Thoracic aorta (tissue), 2 donors: Measurements from ENCODE around the gene PPP1R8. TPM values are rescaled to one million over a fixed set of nuclear protein-coding genes. Genes with fewer than 3 reads are reported as not detected.
A peak's percentile ranks its signal among the peaks of the same experiment; 100 is the strongest.

ENCODE experiments used
- ATAC-seq: fragments of 150-250 bp; one replicate; pipeline ENCODE4 v1.8.0; 2017; ENCODE audit warnings: low read depth; ENCODE audit not compliant: insufficient number of reproducible peaks, low FRiP score
- DNase-seq: peaks from one replicate; pipeline ENCODE4 v3.0.0-alpha.2; 2020; ENCODE audit warnings: low spot score
- H3K27ac ChIP-seq, 2 donors: fragments of 200-600 bp; sonication (generic); 1 replicate in 1 of 2; 2 replicates in 1 of 2; pipeline ENCODE4 v1.5.1; 2016; ENCODE audit warnings: mild to moderate bottlenecking in 2 of 2, moderate library complexity in 2 of 2
- H3K27me3 ChIP-seq: fragments of 200-600 bp; sonication (generic); replicated peaks from 2 replicates; pipeline ENCODE4 v1.6.0; 2016; ENCODE audit warnings: mild to moderate bottlenecking; ENCODE audit not compliant: insufficient read depth
- H3K36me3 ChIP-seq: fragments of 200-600 bp; sonication (generic); one replicate; pipeline ENCODE4 v1.5.1; 2016
- H3K4me1 ChIP-seq, 2 donors: fragments of 200-600 bp; sonication (generic); 1 replicate in 1 of 2; 2 replicates in 1 of 2; pipeline versions ENCODE4 v1.5.1 to v1.6.0; 2016; ENCODE audit warnings: low read depth in 2 of 2, mild to moderate bottlenecking in 1 of 2; ENCODE audit not compliant: control insufficient read depth in 1 of 2
- H3K4me3 ChIP-seq: fragments of 200-600 bp; sonication (generic); 2 replicates; pipeline ENCODE4 v1.5.1; 2016; ENCODE audit warnings: mild to moderate bottlenecking
- H3K9me3 ChIP-seq: fragments of 200-600 bp; sonication (generic); 2 replicates; pipeline ENCODE4 v1.5.1; 2016
- total RNA-seq, 2 donors: library from RNA; depleted of rRNA; stranded (reverse); fragments of >200 nt; gene quantifications; one replicate each; pipeline versions ENCODE4 v1.1.0 to v1.2.3, GENCODE V29; 2016
- TF ChIP-seq, protein P1 (sequence below): fragments of 200-600 bp; sonication (generic); IDR thresholded peaks from one replicate; pipeline ENCODE4 v1.5.1; 2019; ENCODE audit warnings: antibody characterized with exemption

Gene PPP1R8
- total RNA-seq, 2 donors from 2014 or later, result 37.2 to 40.8 TPM

DNA sequence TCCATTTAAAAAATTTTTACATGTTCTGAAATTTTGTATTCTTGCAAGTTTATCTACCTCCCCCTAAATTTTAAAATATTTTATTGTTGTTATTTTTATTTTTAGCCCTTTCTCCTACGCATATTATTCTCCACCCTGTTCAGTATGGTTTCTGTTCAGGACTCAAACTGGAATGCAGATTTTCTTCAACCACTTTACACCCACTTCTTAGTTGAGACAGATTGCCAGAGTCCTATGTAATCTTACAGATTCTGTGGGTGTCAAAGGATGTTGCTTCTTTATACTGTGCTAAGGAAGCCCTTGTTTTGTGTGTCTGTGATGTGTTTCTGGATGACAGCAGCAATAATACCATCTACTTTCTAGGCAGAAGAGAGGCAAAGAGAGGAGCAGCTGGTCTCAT is 20.7 kb upstream of the PPP1R8 start:
- TF ChIP-seq, protein P1, sequence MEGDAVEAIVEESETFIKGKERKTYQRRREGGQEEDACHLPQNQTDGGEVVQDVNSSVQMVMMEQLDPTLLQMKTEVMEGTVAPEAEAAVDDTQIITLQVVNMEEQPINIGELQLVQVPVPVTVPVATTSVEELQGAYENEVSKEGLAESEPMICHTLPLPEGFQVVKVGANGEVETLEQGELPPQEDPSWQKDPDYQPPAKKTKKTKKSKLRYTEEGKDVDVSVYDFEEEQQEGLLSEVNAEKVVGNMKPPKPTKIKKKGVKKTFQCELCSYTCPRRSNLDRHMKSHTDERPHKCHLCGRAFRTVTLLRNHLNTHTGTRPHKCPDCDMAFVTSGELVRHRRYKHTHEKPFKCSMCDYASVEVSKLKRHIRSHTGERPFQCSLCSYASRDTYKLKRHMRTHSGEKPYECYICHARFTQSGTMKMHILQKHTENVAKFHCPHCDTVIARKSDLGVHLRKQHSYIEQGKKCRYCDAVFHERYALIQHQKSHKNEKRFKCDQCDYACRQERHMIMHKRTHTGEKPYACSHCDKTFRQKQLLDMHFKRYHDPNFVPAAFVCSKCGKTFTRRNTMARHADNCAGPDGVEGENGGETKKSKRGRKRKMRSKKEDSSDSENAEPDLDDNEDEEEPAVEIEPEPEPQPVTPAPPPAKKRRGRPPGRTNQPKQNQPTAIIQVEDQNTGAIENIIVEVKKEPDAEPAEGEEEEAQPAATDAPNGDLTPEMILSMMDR, result no peak
- ATAC-seq (no peak), DNase-seq (no peak)
- H3K27me3 ChIP-seq, result no peaks in the 10 kb centered on the region
- H3K4me3 ChIP-seq, result no peak overlapping the region
- H3K9me3 ChIP-seq, result no peaks in the 10 kb centered on the region
- no peaks in the 10 kb centered on the region for H3K4me1 ChIP-seq
- peaks cover 36% of the 10 kb centered on the region for H3K36me3 ChIP-seq
- H3K27ac ChIP-seq, result no peak overlapping the region

DNA sequence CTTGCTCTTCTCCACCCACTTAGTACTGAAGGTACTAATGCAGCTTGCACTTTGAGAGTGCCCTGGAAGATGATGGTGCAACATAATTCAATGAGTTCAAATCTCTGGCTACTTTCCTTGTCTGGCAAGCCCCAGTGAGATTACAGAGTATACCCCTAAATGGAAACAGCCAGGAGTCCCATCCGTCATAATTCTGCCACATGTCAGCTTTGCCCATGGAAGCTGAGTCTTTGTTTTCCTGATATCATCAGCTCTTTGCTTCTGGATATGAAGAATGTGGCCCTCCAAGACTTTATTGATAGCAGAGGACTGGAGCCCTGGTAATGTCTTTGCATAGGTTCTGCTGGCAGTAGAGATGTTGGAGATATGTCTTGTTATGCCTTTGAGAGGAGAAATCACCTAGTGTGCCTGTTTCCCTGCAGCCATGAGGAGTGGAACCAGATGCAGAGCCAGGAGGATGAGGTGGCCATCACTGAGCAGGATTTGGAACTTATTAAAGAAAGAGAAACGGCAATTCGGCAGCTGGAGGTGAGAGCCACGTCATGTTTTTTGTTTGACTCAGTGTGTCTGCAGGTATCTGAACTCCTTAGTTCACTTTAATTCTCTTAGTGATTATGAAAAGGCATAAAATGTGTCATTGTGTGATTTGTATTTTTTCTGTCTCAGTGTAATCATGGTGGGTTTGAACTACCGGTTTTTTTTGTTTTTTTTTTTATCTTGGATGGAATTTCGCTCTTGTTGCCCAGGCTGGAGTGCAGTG is 18.7 kb upstream of the PPP1R8 start:
- TF ChIP-seq, protein P1, result no peak
- Histone ChIP-seq H3K4me1 (peaks cover 0 to 4% of the 10 kb centered on the region in 2 donors), H3K27ac (no peak overlapping the region), H3K36me3 (peaks cover 37% of the 10 kb centered on the region), H3K4me3 (no peak overlapping the region), H3K27me3 (no peaks in the 10 kb centered on the region), H3K9me3 (no peaks in the 10 kb centered on the region)
- DNase-seq (no peak), ATAC-seq (no peak)

DNA sequence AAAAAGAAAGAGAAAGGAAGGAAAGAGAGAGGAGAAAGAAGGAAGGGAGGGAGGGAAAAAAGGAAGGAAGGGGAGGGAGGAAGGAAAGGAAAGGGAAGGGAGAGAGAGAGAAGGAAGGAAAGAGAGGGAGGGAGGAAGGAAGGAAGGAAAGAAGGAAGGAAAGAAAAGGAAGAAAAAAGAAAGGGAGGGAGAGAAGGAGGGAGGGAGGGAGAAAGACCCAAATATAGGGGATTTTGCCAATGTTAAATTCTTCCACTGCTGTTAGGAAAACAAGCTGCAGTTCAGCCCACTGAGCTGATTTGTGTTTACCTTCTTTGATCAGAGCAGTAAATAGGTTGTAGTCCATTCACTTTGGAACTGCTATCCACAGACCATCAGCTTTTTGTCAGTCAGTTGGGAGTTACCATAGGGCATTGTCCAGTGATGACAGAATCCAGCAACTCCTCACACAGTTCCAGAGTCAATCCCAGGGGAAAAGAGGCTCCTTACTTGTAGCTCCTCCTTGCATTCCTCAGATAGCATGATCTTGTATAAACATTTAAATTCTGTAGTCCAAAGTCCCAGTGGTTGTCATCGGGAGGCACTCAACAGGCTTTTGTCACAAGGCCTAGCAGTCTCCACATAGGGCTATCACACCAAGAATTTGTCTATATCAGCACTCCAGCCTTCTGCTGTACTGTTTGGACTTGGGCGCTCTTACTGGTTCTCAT is 13.5 kb upstream of the PPP1R8 start:
- no peak for DNase-seq
- Histone ChIP-seq H3K9me3 (no peaks in the 10 kb centered on the region), H3K4me1 (peaks cover 0 to 14% of the 10 kb centered on the region in 2 donors), H3K27me3 (no peaks in the 10 kb centered on the region), H3K36me3 (peaks cover 60% of the 10 kb centered on the region), H3K27ac (peak overlapping the region; percentile 56 to 61), H3K4me3 (no peak overlapping the region)
- peak; percentile 43 for ATAC-seq
- TF ChIP-seq, protein P1, result no peak

DNA sequence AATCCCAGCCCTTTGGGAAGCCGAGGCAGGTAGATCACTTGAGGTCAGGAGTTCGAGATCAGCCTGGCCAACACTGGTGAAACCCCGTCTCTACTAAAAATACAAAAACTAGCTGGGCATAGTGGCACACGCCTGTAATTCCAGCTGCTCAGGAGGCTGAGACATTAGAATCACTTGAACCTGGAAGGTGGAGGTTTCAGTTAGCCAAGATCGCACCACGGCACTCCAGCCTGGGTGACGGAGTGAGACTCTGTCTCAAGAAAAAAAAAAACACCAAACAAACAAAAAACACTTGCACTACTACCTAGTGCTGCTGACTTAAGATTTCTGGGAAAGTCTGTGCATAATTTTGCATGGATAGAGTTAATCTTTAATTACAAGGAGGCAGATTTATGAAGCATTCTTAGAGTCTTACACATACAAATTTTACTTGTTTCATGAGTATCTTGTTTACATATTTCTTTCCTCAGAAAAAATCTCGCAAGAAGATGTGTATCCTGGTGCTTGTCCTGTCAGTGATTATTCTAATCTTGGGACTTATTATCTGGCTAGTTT is 8.7 kb upstream of the PPP1R8 start:
- H3K27ac ChIP-seq, result no peak overlapping the region
- no peaks in the 10 kb centered on the region for H3K27me3 ChIP-seq
- no peak for ATAC-seq
- DNase-seq, result no peak
- H3K36me3 ChIP-seq, result peaks cover 35% of the 10 kb centered on the region
- H3K9me3 ChIP-seq, result no peaks in the 10 kb centered on the region
- H3K4me1 ChIP-seq, result peaks cover 0 to 10% of the 10 kb centered on the region in 2 donors
- no peak overlapping the region for H3K4me3 ChIP-seq
- TF ChIP-seq, protein P1, result no peak

DNA sequence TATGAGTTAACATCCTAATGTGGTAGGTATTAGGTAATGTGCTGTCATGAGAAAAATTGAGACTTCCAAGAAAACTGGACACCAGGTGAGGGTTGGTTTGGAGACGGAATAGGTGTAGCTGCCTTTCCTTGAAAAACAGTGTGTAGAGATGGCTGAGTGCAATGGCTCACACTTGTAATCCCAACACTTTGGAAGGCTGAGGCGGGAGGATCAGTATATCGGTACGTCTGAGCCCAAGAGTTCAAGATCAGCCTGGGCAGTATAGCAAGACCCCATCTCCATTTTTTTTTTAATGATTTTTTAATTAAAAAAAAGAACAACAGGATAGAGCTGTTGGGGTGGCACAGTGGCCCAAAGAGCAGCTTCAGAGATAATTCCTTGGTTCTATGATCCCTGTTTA is 6.8 kb upstream of the PPP1R8 start:
- H3K27ac ChIP-seq, result no peak overlapping the region
- ATAC-seq, result no peak
- TF ChIP-seq, protein P1, result no peak
- DNase-seq, result no peak
- H3K9me3 ChIP-seq, result no peaks in the 10 kb centered on the region
- no peaks in the 10 kb centered on the region for H3K27me3 ChIP-seq
- peaks cover 25% of the 10 kb centered on the region for H3K36me3 ChIP-seq
- no peak overlapping the region for H3K4me3 ChIP-seq
- H3K4me1 ChIP-seq, result no peaks in the 10 kb centered on the region
